Measurements from ENCODE around the gene BOLA2B.

DNA sequence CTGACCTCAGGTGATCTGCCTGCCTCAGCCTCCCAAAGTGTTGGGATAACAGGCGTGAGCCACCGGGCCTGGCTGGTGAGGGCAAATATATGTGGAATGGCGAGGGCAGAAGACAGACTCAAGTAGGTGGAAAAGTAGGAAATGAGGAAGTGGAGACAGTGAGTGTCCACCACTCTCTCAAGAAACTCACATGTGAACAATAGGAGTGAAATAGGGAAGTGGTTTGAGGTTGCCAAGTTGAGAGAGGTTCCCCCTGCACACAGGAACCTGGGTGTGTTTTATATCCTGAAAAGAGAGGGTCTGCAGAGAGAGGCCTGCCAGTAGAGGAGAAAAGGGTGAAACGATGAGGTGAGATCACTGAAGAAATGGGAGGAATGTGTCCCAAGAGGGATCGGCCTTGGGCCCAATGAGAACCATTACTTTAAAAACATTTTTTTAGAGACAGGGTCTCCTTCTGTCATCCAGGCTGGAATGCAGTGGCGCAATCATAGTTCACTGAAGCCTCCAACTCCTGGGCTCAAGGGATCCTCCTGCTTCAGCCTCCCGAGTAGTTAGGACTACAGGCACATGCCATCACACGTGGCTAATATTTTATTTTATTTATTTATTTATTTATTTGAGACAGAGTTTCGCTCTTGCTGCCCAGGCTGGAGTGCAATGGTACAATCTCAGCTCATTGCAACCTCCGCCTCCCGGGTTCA lies 27.1 kb downstream of the BOLA2B start:
- TF ChIP-seq, protein P1, sequence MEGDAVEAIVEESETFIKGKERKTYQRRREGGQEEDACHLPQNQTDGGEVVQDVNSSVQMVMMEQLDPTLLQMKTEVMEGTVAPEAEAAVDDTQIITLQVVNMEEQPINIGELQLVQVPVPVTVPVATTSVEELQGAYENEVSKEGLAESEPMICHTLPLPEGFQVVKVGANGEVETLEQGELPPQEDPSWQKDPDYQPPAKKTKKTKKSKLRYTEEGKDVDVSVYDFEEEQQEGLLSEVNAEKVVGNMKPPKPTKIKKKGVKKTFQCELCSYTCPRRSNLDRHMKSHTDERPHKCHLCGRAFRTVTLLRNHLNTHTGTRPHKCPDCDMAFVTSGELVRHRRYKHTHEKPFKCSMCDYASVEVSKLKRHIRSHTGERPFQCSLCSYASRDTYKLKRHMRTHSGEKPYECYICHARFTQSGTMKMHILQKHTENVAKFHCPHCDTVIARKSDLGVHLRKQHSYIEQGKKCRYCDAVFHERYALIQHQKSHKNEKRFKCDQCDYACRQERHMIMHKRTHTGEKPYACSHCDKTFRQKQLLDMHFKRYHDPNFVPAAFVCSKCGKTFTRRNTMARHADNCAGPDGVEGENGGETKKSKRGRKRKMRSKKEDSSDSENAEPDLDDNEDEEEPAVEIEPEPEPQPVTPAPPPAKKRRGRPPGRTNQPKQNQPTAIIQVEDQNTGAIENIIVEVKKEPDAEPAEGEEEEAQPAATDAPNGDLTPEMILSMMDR (conservative IDR thresholded peaks at IDR 0.05; ENCODE audit: low read depth in 2 of 2): no peak
- TF ChIP-seq EZH2phosphoT487 (IDR thresholded peaks at IDR 0.05; ENCODE audit: unreplicated experiment): no peak
- TF ChIP-seq, protein P2, sequence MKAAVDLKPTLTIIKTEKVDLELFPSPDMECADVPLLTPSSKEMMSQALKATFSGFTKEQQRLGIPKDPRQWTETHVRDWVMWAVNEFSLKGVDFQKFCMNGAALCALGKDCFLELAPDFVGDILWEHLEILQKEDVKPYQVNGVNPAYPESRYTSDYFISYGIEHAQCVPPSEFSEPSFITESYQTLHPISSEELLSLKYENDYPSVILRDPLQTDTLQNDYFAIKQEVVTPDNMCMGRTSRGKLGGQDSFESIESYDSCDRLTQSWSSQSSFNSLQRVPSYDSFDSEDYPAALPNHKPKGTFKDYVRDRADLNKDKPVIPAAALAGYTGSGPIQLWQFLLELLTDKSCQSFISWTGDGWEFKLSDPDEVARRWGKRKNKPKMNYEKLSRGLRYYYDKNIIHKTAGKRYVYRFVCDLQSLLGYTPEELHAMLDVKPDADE (IDR thresholded peaks at IDR 0.05): no peak

Data from GM23338 (cell line).